ENCODE measurements around the gene ARHGAP31.
"Not testable (repeated sequence)": the region's sequence is repeated elsewhere in the genome, so short reads cannot be mapped to it uniquely, and the experiment has no call there.

Gene ARHGAP31

DNA sequence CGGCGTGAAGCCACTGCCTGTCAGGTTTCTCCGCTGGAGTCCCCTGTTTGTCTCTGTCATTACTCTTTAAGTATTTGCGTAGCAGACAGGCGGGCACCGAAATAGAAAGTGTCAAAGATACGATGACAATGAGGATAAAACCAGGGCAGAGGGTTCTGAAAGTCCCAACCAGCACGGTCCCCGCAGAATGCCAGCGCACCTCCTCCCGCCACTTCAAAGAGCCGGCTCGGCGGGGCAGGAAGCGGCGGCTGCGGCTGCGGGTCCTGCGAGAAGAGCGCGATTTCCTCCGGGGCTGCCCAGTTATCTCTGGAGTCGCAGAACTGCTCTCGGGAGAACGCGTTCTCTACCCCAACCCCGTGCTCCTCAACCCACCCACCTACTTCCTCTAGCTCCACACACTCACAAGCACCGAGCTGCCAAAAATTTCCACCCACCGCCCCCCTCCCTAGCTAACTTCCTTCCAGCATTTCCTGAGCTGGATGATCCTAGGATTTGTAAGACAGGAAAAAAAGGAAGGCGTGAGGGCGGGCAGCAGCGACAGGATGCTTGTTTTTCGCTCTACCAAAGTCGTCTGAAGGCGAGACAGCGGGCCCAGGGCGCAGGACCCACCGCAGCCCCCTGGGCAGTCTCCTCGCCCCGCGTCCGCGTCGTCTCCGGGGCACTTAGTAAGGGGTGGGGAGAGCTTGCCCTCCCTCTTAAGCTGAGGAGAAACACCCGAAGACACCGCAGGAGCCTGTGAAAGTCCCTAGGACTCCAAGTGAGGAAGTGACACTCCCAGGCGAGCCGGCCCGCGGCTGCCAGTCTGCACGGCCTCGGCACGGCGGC is at the start of gene ARHGAP31:
Gene ARHGAP31 (plus strand): TSS at position 513 of the 825 bp plus-strand sequence. CDS start 522 bp downstream, outside the sequence.
- peak; percentile 95 for DNase-seq

GRCh38 chr3:119245778-119246177 is 48.4 kb upstream of the ARHGAP31 start:
- DNase-seq: no peak

GRCh38 chr3:119255214-119255613 is 39.0 kb upstream of the ARHGAP31 start:
- DNase-seq: no peak

- no peak for DNase-seq
These were observed 37.1 kb upstream of the ARHGAP31 start for GRCh38 chr3:119257111-119257510.

GRCh38 chr3:119257654-119258410 is 36.4 kb upstream of the ARHGAP31 start:
- DNase-seq: no peak

- DNase-seq: no peak
These were observed 35.3 kb upstream of the ARHGAP31 start for GRCh38 chr3:119258915-119259314.

DNA sequence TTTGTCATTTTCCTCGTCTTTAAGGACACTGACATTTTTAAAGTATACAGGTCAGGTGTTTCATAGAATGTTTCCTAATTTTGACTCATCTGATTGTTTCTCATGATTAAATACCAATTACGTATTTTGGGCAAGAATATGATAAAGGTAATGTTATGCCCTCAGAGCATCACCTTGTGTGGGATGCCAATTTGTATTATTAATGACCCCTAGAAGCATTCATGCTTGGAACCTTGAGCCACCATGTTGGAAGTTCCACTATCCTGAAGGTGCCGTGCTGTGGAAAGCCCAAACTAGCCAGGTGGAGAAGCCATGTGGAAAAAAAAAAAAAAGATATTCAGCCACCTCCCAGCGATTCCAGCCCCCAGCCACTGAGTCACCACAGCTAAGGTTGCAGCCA is 34.4 kb upstream of the ARHGAP31 start:
- DNase-seq: no peak

DNA sequence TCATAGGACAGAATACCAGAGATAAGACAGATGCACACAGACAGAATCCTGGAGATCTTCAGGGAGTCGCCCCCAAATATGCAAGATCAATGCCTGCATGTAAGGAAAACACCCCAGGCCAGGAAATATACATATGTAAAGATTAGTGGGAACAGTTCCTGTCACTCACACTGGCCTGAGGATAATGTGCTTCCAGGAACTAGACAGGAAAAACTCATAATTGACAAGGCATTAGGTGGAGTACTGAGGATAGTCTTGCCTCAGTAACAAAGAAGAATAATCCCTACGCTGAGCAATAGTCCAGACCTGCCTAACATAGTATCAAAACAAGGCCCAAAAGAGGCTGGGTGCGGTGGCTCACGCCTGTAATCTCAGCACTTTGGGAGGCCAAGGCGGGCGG is 33.1 kb upstream of the ARHGAP31 start:
- DNase-seq: no peak

DNA sequence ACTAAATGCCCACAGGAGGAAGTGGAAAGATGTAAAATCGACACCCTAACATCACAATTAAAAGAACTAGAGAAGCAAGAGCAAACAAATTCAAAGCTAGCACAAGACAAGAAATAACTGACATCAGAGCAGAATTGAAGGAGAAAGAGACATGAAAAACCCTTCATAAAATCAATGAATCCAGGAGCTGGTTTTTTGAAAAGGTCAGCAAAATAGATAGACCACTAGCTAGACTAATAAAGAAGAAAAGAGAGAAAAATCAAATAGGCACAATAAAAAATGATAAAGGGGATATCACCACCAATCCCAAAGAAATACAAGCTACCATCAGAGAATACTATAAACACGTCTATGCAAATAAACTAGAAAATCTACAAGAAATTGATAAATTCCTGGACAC is 24.0 kb upstream of the ARHGAP31 start:
- not testable (repeated sequence) for DNase-seq

GRCh38 chr3:119276680-119277079 is 17.5 kb upstream of the ARHGAP31 start:
- DNase-seq: no peak

- DNase-seq: no peak
These were observed 15.1 kb upstream of the ARHGAP31 start for GRCh38 chr3:119279101-119279554.

GRCh38 chr3:119279584-119280243 is 14.5 kb upstream of the ARHGAP31 start:
- DNase-seq: no peak

- DNase-seq: no peak
These were observed 5.3 kb upstream of the ARHGAP31 start for GRCh38 chr3:119288669-119289403.

DNA sequence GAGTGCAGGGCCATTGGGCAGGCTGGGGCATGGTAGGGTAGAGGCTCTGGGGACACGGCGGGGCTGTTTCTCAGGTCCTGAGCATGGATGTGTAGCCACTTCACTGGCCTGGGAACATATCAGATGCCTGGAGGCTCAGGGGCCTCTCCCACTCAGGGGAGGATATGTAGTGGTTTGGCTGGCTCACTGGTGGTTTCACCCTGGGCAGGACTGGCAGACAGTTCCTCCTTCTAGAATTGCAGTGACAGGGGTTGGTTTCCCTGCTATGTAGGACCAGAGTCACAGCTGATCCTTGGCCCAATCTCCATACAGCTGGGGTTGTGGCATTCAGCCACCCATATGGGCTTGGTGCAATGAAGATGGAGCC is 4.8 kb upstream of the ARHGAP31 start:
- DNase-seq: no peak

- no peak for DNase-seq
These were observed 3.6 kb upstream of the ARHGAP31 start for GRCh38 chr3:119290613-119291012.

DNA sequence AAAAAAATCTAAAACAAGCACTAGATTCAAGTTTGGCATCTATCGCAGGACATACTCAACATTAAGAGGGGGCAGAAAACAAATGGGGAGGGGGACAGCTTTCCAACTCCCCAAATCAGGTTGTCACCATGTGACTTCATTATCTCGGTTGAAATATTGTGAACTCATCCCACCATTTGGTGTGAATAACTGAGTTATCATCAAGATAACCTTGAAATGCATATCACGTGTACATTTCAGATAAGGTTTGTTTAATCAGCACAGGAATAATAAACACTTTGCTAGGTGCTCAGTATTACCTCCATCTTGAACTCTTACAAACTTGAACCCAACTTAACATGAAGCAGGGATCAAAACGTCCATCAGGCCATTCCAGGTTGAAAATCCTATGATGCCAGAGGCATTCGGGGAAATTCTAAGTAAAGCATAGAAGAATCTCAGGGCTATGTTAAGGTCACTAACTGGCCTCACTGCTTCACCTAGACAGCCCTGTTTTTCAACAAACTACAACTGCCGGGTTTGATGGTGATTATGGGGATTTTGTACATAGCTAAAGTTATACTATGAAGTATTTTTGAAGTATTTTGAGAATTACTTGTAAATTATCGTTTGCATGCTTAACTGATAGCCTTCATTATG is 3.0 kb upstream of the ARHGAP31 start:
- no peak for DNase-seq

- no peak for DNase-seq
These were observed 1.5 kb upstream of the ARHGAP31 start for GRCh38 chr3:119292666-119293065.

DNA sequence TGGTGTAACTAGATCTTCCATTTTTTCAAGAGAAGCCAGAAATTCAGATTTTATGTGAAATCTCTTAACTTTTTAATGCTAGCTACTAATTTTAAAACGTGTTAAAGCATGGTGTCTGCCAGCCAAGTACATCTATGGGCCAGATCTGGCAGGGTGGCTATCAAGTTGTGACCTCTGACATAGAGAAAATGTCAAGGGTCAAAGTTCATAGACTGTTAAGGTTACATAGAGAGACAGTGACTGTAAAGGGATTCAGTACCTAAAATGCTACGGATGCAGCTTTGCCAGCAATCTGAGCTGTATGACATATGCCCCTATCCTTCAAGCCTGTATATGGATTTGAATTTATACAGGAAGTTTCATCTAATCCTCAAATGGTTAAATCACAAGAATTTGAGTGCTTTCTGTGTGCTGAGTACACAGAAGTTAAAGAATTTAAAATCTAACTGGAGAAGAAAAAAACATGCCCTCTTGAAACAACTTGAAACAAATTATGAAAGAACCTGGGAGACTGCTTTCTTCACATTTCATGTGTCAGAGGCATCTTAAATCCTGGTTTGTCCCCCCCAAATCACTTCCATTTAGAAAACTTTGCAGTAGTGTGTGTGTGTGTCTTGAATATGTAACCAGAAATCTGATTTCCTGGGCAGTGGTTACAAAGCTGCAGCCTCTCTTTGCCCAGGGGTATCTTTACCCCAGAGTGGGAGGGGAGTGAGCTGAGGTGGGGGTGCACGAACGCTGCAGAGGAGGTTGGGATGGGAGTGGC is 895 bp upstream of the ARHGAP31 start:
- DNase-seq: no peak

DNA sequence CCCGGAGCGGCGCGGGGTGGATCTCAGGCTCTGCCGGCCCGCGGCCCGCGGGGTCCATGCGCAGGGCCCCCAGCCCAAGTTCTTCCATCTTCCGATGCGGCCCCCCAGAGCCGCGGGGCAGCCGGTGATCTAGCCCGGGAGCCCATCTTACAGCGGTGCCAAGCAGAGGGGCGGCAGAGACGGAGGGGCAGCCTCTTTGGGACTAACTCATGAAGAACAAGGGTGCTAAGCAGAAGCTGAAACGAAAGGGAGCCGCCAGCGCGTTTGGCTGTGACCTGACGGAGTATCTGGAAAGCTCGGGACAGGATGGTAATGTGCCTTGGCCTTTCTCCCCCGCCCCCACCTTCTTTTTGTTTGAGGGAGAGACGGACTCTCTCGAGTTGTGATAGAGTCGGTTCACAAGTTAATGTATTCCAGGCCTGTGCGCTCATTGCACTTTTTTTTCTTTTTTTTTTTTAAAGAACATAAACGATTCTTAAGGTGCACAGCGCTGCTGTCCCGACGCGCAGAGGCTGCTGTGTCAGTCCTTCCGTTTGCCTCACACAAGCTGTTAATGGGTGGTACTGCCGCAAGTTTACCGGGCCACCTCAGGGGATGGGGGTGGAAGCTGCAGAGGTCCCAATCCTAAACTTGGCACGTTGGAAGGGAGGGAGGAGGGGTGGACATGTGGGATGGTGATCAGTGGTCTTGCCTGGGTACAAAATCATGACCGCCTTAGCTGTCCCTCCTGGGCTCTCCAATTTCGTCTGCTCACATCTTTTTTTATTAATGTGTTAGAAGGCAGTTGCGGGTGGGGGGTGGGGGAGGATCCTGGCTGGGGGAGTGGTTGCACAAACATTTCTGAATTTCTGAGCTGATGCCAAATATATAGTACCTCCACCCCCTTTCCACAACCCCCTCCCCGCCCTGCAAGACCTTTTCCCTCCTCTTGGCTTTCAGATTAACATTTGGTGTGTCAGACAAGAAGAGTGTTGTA is 801 bp downstream of the ARHGAP31 start:
- peak; percentile 84 for DNase-seq

All from activated effector memory CD4-positive, alpha-beta T cell treated with anti-CD3 and anti-CD28 coated beads, Interleukin-2, amount 50 U/mL, for 16 hours (primary cell).